WTC11 (cell line): Measurements from ENCODE around the gene SHD.
A peak's percentile ranks its signal among the peaks of the same experiment; 100 is the strongest.

Experiments used
- ATF1 ChIP-seq: sonication (generic); formaldehyde crosslinking; IDR thresholded peaks from 2 replicates; pipeline ENCODE4 v1.8.1; 2023; ENCODE audit warnings: mild to moderate bottlenecking, moderate library complexity, missing genetic modification reagents
- CTCF ChIP-seq: fragments of 200-600 bp; IDR thresholded peaks from 2 replicates; pipeline ENCODE4 v1.8.0; 2022; ENCODE audit warnings: antibody characterized with exemption
- ESRRA ChIP-seq: sonication (generic); formaldehyde crosslinking; IDR thresholded peaks from 2 replicates; pipeline ENCODE4 v1.8.1; 2022; ENCODE audit warnings: mild to moderate bottlenecking, missing genetic modification reagents, borderline replicate concordance
- MXD4 ChIP-seq: fragments of 250-450 bp; sonication (Bioruptor Pico); IDR thresholded peaks from 2 replicates; pipeline ENCODE4 v1.8.0; 2021; ENCODE audit warnings: mild to moderate bottlenecking, moderate library complexity, borderline replicate concordance
- NR2C2 ChIP-seq: sonication (generic); formaldehyde crosslinking; IDR thresholded peaks from 2 replicates; pipeline ENCODE4 v1.8.0; 2022; ENCODE audit warnings: mild to moderate bottlenecking, missing genetic modification reagents
- PRDM15 ChIP-seq: sonication (generic); formaldehyde crosslinking; IDR thresholded peaks from 2 replicates; pipeline ENCODE4 v1.8.0; 2022; ENCODE audit warnings: missing genetic modification reagents
- STAT6 ChIP-seq: sonication (generic); formaldehyde crosslinking; conservative IDR thresholded peaks from 2 replicates; pipeline ENCODE4 v1.8.1; 2023; ENCODE audit warnings: mild to moderate bottlenecking, low read depth, missing genetic modification reagents, moderate library complexity
- ZNF263 ChIP-seq: sonication (generic); formaldehyde crosslinking; IDR thresholded peaks from 2 replicates; pipeline ENCODE4 v1.8.1; 2022; ENCODE audit warnings: low read depth, mild to moderate bottlenecking, moderate library complexity, missing genetic modification reagents

- TF ChIP-seq NR2C2, result no peak
- TF ChIP-seq PRDM15 (CRISPR knock-in tag), result peak; percentile 36; the same call in 1 of the 2 replicates
- no peak for TF ChIP-seq CTCF
- no peak for TF ChIP-seq MXD4 (CRISPR knock-in tag)
- TF ChIP-seq ATF1 (CRISPR knock-in tag), result no peak
- TF ChIP-seq ESRRA (CRISPR knock-in tag), result no peak
- no peak for TF ChIP-seq STAT6 (CRISPR knock-in tag)
- no peak for TF ChIP-seq ZNF263
Measured at GRCh38 chr19:4326215-4326836, 47.3 kb downstream of the SHD start.
